Esophagus muscularis mucosa (tissue), 4 donors: Measurements from ENCODE around the gene CLASRP.

Source experiments
- CTCF ChIP-seq, 3 experiments: fragments of 200-600 bp in 2 of 3; fragments of 450-650 bp in 1 of 3; sonication (generic) in 2 of 3; IDR thresholded peaks; one replicate each; pipeline ENCODE4 v1.5.1; 2017 to 2019; ENCODE audit warnings: antibody characterized with exemption in 3 of 3, mild to moderate bottlenecking in 2 of 3, moderate library complexity in 1 of 3
- EP300 ChIP-seq: sonication (generic); formaldehyde crosslinking; IDR thresholded peaks from one replicate; pipeline ENCODE4 v1.6.1; 2017; ENCODE audit warnings: antibody characterized with exemption
- POLR2A ChIP-seq: fragments of 450-650 bp; IDR thresholded peaks from one replicate; pipeline ENCODE4 v1.6.1; 2017; ENCODE audit warnings: antibody characterized with exemption, moderate library complexity, mild to moderate bottlenecking, low read depth
- POLR2AphosphoS5 ChIP-seq, 2 donors: sonication (generic); formaldehyde crosslinking; IDR thresholded peaks; one replicate each; pipeline ENCODE4 v1.6.1; 2017; ENCODE audit warnings: antibody characterized with exemption in 2 of 2

GRCh38 chr19:45075301-45076028 is 36.6 kb downstream of the CLASRP start:
- TF ChIP-seq EP300: no peak
- no peak for TF ChIP-seq CTCF (IDR thresholded peaks at IDR 0.05)
- TF ChIP-seq POLR2A: no peak
- peak in 1 of 2 donors; percentile 44 for TF ChIP-seq POLR2AphosphoS5 (IDR thresholded peaks at IDR 0.05)
